Esophagus muscularis mucosa (tissue), 4 donors: ENCODE measurements around the gene AKAP13. TPM values are rescaled to one million over a fixed set of nuclear protein-coding genes. Genes with fewer than 3 reads are reported as not detected.

Experiments used
- DNase-seq: peaks from one replicate; pipeline ENCODE4 v3.0.0-alpha.2; 2017; ENCODE audit errors: extremely low spot score
- H3K27ac ChIP-seq, 4 donors: fragments of 200-600 bp; sonication (generic); replicated peaks in 1 of 4; 1 replicate in 3 of 4; 2 replicates in 1 of 4; pipeline ENCODE4 v1.5.1; 2016 to 2019; ENCODE audit warnings: mild to moderate bottlenecking in 1 of 4
- H3K27me3 ChIP-seq, 4 donors: fragments of 200-600 bp; sonication (generic); one replicate each; pipeline versions ENCODE4 v1.5.1 to v1.6.0; 2016 to 2019
- H3K36me3 ChIP-seq, 4 donors: fragments of 200-600 bp; sonication (generic); one replicate each; pipeline ENCODE4 v1.5.1; 2016 to 2019
- H3K4me1 ChIP-seq, 4 donors: fragments of 200-600 bp; sonication (generic); one replicate each; pipeline ENCODE4 v1.5.1; 2016 to 2019
- H3K4me3 ChIP-seq, 4 donors: fragments of 200-600 bp; sonication (generic); 1 replicate in 2 of 4; 2 replicates in 2 of 4; pipeline ENCODE4 v1.5.1; 2016 to 2019; ENCODE audit warnings: mild to moderate bottlenecking in 4 of 4, moderate library complexity in 1 of 4
- H3K9me3 ChIP-seq, 4 donors: fragments of 200-600 bp; sonication (generic); 1 replicate in 3 of 4; 2 replicates in 1 of 4; pipeline ENCODE4 v1.5.1; 2016 to 2019
- EP300 ChIP-seq: sonication (generic); formaldehyde crosslinking; IDR thresholded peaks from one replicate; pipeline ENCODE4 v1.6.1; 2017; ENCODE audit warnings: antibody characterized with exemption
- POLR2A ChIP-seq: fragments of 450-650 bp; IDR thresholded peaks from one replicate; pipeline ENCODE4 v1.6.1; 2017; ENCODE audit warnings: antibody characterized with exemption, moderate library complexity, mild to moderate bottlenecking, low read depth
- POLR2AphosphoS5 ChIP-seq, 2 donors: sonication (generic); formaldehyde crosslinking; IDR thresholded peaks; one replicate each; pipeline ENCODE4 v1.6.1; 2017; ENCODE audit warnings: antibody characterized with exemption in 2 of 2
- WGBS: methylation state at CpG from one replicate; pipeline ENCODE4 v1.1.5; 2018; 5-methylcytosine and 5-hydroxymethylcytosine counted together
- intact Hi-C: fragments of 100-400 bp; cut with DNase I; formaldehyde crosslinking; loops from one replicate; pipeline ENCODE4 v1.15.1; 2023
- total RNA-seq, 4 donors: library from RNA; depleted of rRNA; stranded (reverse); fragments of >200 nt; gene quantifications; one replicate each; pipeline versions ENCODE4 v1.1.0 to v1.2.1, GENCODE V29; 2016
- TF ChIP-seq, protein P1 (sequence below), 3 experiments: fragments of 200-600 bp in 2 of 3; fragments of 450-650 bp in 1 of 3; sonication (generic) in 2 of 3; IDR thresholded peaks; one replicate each; pipeline ENCODE4 v1.5.1; 2017 to 2019; ENCODE audit warnings: antibody characterized with exemption in 3 of 3, mild to moderate bottlenecking in 2 of 3, moderate library complexity in 1 of 3

The AKAP13 gene
- total RNA-seq, 4 donors from 2014 or later: 232 to 323 (median 284) TPM

DNA sequence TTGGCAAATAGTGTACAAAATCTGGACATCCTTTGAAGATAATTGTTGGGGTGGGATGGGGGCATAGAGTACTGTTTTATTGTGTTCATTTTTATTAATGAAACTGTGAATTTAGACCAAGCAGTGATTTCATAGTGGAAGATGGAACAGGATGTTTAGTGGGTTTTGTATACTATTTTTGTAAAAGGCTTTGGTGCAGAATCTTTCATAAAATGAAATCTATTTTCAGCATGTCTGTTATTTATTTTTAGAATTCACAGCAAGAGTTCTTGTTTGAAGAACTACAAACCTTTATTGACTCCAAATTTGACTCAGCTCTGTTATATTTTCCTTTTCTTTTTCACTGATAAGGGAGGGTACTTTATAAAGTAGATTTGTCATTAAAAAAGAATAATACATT lies 145.4 kb downstream of the AKAP13 start:
- intact Hi-C loops: no loop called here
- no peaks in the 10 kb centered on the region for H3K27me3 ChIP-seq
- H3K36me3 ChIP-seq: peaks cover 0 to 16% (median 5%) of the 10 kb centered on the region in 4 donors
- H3K27ac ChIP-seq: no peak overlapping the region
- no peak for DNase-seq
- no peak overlapping the region for H3K4me3 ChIP-seq
- TF ChIP-seq POLR2AphosphoS5 (IDR thresholded peaks at IDR 0.05) (no peak), POLR2A (no peak), EP300 (no peak)
- TF ChIP-seq, protein P1, sequence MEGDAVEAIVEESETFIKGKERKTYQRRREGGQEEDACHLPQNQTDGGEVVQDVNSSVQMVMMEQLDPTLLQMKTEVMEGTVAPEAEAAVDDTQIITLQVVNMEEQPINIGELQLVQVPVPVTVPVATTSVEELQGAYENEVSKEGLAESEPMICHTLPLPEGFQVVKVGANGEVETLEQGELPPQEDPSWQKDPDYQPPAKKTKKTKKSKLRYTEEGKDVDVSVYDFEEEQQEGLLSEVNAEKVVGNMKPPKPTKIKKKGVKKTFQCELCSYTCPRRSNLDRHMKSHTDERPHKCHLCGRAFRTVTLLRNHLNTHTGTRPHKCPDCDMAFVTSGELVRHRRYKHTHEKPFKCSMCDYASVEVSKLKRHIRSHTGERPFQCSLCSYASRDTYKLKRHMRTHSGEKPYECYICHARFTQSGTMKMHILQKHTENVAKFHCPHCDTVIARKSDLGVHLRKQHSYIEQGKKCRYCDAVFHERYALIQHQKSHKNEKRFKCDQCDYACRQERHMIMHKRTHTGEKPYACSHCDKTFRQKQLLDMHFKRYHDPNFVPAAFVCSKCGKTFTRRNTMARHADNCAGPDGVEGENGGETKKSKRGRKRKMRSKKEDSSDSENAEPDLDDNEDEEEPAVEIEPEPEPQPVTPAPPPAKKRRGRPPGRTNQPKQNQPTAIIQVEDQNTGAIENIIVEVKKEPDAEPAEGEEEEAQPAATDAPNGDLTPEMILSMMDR (IDR thresholded peaks at IDR 0.05): no peak
- H3K9me3 ChIP-seq: no peaks in the 10 kb centered on the region
- H3K4me1 ChIP-seq: peaks cover 46 to 74% (median 56%) of the 10 kb centered on the region in 4 donors

DNA sequence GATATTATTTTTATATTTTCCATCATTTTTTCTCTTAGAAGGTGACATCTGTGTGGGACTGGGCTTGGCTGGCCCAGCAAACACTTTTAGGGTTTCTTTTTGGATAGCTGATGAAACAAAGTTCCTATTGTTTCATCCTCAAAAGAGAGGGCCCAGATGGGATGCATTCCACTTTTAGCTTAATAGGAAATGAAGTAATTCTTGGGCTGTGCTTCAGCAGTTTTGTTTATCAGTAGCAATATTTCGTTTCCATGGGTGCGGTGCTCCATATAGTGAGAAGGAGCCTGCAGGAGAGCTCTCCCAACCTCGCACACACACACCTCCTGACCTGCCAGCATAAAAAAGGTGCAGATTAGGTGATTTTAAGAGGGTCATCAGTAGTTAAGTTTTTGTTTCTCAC lies 147.5 kb downstream of the AKAP13 start:
- H3K36me3 ChIP-seq: peaks cover 0 to 11% (median 0%) of the 10 kb centered on the region in 4 donors
- no peaks in the 10 kb centered on the region for H3K9me3 ChIP-seq
- DNase-seq: no peak
- intact Hi-C loops: no loop called here
- H3K27me3 ChIP-seq: no peaks in the 10 kb centered on the region
- H3K4me3 ChIP-seq: no peak overlapping the region
- 9% methylated on average over 3 of the region's 3 CpGs for WGBS
- peak overlapping the region; percentile 44 to 64 (median 60) for H3K27ac ChIP-seq
- peaks cover 64 to 86% (median 69%) of the 10 kb centered on the region in 4 donors for H3K4me1 ChIP-seq
- TF ChIP-seq EP300 (no peak), POLR2AphosphoS5 (IDR thresholded peaks at IDR 0.05) (peak in 1 of 2 donors; percentile 25)

DNA sequence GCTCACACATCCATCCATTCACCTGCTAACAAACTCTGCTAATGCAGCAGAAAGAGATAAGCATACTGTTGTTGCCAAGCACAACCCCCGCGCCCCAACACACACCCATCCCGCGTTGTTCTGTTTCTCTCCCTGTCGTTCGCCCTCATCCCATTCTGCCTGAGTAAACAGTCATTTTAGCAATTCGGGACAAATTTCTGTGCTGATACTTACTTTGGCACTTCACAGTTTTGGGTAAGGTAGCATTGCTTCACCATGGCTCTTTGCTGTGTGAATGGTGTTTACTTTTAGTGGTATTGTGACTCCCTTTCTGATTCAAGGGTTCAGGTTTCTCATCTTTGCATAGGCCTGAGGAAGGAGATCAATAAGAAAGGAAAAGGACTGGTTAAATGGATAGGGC lies 149.7 kb downstream of the AKAP13 start:
- peaks cover 9 to 18% (median 14%) of the 10 kb centered on the region in 4 donors for H3K36me3 ChIP-seq
- intact Hi-C loops: no loop called here
- no peak overlapping the region for H3K4me3 ChIP-seq
- TF ChIP-seq, protein P1 (IDR thresholded peaks at IDR 0.05): no peak
- no peak for TF ChIP-seq EP300
- no peak for TF ChIP-seq POLR2A
- TF ChIP-seq POLR2AphosphoS5 (IDR thresholded peaks at IDR 0.05): no peak
- H3K27ac ChIP-seq: peak overlapping the region in 1 of 4 donors; percentile 9
- peaks cover 73 to 87% (median 84%) of the 10 kb centered on the region in 4 donors for H3K4me1 ChIP-seq
- no peaks in the 10 kb centered on the region for H3K9me3 ChIP-seq
- WGBS: 78% methylated on average over 7 of the region's 7 CpGs
- DNase-seq: no peak
- H3K27me3 ChIP-seq: no peaks in the 10 kb centered on the region

DNA sequence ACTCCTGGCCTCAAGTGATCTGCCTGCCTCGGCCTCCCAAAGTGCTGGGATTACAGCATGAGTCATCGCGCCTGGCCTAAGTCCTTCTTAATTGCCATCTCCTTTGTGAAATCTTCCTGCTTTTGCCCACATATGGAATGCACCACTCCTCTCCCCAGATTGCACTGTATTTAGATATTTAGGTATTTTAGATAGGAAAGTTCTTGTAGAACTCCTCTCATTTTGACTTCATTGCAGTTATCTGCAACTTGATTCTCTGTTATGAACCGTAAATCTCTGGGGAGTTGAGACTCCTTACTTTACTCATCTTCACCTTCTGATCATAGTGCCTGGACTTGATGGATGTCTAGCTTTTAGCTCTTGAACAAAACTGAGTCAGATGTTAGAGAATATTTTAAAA lies 150.7 kb downstream of the AKAP13 start:
- no peak overlapping the region for H3K27ac ChIP-seq
- no peak for TF ChIP-seq POLR2A
- no peak for TF ChIP-seq POLR2AphosphoS5 (IDR thresholded peaks at IDR 0.05)
- TF ChIP-seq, protein P1 (IDR thresholded peaks at IDR 0.05): no peak
- no peak for TF ChIP-seq EP300
- intact Hi-C loops: no loop called here
- no peak overlapping the region for H3K4me3 ChIP-seq
- no peaks in the 10 kb centered on the region for H3K9me3 ChIP-seq
- peaks cover 11 to 26% (median 20%) of the 10 kb centered on the region in 4 donors for H3K36me3 ChIP-seq
- H3K27me3 ChIP-seq: no peaks in the 10 kb centered on the region
- peaks cover 73 to 88% (median 80%) of the 10 kb centered on the region in 4 donors for H3K4me1 ChIP-seq
- no peak for DNase-seq
- WGBS: 87% methylated on average over 4 of the region's 4 CpGs

DNA sequence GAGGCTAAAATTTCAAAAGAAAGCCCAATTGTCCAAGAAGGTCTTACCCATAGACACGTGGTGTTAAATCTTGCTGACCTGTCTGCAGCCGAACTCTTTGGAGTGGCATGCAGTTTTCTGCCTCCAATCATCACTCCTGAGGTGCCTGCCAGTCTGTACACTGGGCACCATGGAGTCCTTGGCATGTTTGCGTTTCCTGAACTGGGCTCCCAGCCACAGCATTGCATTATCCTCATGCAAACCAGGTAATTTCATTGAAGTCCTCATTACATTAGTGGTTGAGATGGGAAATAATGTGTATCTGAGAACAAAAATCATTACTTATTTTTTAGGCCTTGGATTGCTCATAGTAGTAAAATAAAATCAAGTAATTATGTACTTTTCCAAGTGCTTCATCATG lies 152.3 kb downstream of the AKAP13 start:
- H3K27me3 ChIP-seq: no peaks in the 10 kb centered on the region
- TF ChIP-seq, protein P1 (IDR thresholded peaks at IDR 0.05): no peak
- H3K4me3 ChIP-seq: no peak overlapping the region
- 42% methylated on average over 3 of the region's 3 CpGs for WGBS
- peaks cover 58 to 87% (median 75%) of the 10 kb centered on the region in 4 donors for H3K4me1 ChIP-seq
- intact Hi-C loops: no loop called here
- H3K36me3 ChIP-seq: peaks cover 11 to 26% (median 20%) of the 10 kb centered on the region in 4 donors
- DNase-seq: no peak
- no peaks in the 10 kb centered on the region for H3K9me3 ChIP-seq
- H3K27ac ChIP-seq: no peak overlapping the region
